Stimulated activated CD4-positive, alpha-beta T cell treated with anti-CD3 and anti-CD28 coated beads, Interleukin-12 subunit alpha, Interleukin-12 subunit beta, amount 100 ng/mL, for 4 hours (primary cell): ENCODE results near the gene ANKRD13D.
"Not testable (repeated sequence)": the region's sequence is repeated elsewhere in the genome, so short reads cannot be mapped to it uniquely, and the experiment has no call there.

Experiments used
- DNase-seq: peaks from one replicate; pipeline ENCODE4 v3.0.0-alpha.2; 2020

ANKRD13D gene

DNA sequence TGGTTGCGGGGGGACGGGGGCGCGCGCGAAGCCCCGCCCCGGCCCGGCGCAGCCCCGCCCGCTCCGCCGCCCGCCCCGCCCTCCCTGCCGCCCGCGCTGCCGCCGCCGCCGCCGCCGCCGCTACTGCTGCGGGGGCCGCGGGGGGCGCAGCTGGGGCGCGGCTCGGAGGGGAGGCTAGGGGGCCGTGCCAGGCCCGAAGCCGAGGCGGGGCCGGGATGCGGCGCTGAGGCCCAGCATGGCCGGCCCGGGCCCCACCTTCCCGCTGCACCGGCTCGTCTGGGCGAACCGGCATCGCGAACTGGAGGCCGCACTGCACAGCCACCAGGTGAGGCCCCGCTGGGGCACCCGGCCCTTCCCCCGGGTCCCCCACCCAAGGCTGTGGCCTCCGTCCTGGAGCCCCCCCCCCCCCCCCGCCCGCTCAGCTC, at the start of gene ANKRD13D:
TSS of gene ANKRD13D (plus strand) at position 78 of the 425 bp plus-strand sequence. CDS start at position 236, 158 bp downstream.
- DNase-seq, result no peak

DNA sequence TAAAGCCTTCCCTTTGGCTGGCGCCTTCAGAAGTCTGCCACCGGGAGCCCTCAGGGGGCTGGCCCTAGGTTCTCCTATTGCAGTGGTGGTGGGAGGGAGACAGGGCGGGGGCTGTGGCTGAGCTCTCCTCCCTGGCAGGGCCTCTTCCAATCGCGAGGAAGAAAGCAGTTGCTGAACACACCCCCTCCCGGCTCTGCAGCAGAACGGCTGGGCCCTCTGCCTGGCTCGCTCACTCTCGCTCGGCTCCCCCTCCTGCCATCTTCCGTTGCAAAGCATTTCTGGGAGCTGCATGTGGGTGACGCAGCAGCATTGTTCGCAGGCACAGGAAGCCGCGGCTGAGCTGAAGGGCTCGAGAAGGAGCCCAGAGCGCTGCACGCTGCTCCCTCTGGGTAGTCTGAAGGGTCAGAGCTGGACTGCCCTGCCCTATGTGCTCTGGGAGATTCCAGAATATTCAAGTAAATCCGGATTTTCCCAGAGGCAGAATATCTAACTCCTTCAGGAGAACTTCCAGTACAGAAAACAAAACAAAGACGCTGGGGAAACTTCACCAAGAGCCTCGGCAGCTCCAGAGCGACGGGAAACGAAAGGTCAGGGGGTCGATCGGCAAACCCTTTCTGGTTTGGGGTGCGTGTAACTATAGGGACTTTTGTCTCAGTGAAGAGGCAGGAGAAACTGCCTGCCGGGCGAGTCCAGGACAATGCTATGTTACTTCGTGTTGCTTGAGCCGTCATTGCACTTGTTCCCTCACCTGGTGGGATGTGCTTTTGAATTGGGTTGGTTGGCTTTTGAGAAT, 49.1 kb upstream of the ANKRD13D start:
- DNase-seq, result peak; percentile 89

DNA sequence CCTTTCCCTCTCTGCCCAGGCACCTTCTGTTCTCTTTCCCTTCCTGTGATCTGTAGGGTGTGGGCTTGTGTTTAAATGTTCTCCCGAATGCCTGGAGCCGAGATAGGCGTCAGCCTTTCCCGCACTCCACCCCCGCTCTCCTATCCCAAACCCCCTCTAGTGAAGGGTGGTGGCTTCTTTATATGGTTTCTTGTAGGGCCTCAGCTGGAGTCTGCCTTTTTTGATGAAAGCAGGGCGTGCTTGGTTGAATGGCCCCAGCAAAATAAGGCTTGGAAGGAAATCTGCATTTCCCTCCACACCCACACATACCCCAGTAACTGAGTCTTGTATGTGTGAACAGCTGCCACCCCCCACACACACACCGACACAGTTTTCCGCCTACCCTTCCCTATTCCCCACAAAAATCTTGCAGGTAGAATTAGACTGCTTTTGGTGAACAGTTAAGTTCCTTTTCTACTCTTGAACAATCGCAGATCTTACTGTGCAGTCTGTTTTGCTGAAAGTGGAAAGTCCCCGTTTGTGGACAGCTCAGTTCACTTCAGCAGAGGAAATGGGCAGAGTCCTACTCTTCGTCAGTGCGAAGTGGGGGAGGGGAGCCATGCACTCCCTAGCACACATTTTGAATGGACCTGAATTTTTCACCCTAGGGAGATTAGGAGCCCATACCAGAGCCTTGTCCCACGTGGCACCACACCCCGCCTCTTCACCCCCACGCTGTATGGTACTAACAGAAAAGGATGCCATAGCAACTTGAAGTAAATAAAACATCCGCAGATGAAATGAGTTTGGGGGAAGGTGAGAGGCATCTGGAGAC, 48.3 kb upstream of the ANKRD13D start:
- DNase-seq, result peak; percentile 64

DNA sequence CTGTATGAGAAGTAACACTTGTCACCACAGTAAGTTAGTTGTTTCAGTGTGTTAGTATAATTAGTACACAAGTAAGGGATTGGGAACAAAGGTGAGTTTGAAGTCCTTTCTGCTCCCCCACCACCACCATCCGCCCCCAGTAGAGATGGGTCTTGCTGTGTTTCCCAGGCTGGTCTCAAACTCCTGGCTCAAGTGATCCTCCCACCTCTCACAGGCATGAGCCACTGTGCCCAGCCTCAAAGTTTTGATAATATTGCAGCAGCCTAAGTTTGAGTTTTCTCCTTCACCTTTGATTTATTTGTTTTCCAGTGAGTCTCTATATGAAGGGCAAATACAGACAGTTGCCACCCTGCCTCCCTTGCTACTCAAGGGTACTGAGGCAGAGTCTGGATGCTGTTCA, 46.6 kb upstream of the ANKRD13D start:
- no peak for DNase-seq

DNA sequence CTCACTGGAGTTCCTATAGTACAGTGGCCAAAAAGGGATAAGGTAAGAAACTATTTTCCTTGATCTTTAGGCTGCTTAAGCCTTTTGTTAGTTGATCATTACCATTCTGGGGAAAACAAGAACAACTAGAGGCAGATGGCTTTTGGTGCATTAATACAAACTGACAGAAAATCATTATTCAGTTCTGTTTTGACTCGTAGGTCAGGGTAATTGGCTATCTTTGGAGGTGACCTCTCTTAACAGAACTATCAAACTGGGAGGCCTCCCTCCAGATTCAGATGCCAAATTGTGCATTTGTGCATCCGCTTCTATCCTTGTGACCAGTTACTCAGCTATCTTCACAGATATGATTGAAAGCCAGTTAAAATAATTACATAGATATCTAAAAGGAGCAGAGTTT, 46.1 kb upstream of the ANKRD13D start:
- DNase-seq, result no peak

DNA sequence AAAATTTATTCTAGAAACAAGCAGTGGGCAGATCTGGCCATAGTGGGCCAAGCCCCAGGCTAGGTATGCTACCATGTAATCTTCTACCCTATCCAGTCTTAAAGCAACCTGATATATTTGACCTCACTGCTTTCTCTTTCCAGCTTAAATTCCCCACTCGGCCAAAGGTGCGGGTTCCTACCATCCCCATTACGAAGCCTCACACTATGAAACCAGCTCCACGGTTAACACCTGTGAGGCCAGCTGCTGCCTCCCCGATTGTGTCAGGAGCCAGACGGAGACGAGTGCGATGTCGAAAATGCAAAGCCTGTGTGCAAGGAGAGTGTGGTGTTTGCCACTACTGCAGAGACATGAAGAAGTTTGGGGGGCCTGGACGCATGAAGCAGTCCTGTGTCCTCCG, 44.1 kb upstream of the ANKRD13D start:
- no peak for DNase-seq

DNA sequence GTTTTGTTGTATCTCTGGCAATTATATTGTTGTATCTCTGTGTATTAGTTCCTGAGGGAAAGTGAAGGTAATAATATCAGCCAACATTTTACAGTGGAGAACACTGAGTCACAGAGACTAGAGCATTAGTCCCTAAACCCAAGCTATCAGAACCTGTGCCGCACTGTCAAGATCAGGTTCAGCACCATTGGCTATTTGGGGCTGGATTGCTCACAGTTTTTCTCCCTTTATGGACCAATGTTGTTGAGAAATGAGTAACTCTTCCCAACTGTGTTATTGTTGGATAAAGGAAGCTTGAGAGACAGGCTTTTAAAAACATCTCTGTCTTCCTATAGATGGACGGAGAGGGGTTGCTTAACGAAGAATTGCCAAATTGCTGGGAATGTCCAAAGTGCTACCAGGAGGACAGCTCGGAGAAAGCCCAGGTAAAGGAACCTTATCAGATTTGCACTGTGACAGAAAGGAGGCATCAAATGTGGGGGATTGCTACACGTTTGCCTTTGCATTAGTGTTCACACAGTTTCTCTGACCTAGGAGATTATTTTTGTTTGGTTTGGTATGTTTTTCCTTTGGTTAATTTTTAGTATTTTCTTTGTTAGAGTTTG, 41.1 kb upstream of the ANKRD13D start:
- no peak for DNase-seq

DNA sequence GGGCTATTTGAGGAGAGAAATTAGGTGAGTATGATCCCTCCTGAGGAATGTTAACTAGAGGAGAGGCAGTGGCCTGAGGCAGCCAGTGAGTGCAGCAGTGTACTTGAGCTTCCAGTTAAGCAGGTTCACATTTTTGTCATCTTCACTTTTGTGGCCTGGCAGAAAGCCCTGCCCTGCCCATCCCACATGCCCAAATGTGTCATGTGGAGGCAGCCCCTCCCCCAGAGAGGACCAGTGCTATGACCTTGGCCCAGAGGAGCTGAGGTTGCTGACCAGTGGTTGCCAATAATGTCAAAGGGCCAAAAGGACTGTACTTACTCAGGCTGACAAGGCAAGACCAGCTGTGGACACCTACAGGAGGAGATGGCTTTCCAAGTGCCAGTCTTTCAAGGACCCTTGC, 40.5 kb upstream of the ANKRD13D start:
- no peak for DNase-seq

DNA sequence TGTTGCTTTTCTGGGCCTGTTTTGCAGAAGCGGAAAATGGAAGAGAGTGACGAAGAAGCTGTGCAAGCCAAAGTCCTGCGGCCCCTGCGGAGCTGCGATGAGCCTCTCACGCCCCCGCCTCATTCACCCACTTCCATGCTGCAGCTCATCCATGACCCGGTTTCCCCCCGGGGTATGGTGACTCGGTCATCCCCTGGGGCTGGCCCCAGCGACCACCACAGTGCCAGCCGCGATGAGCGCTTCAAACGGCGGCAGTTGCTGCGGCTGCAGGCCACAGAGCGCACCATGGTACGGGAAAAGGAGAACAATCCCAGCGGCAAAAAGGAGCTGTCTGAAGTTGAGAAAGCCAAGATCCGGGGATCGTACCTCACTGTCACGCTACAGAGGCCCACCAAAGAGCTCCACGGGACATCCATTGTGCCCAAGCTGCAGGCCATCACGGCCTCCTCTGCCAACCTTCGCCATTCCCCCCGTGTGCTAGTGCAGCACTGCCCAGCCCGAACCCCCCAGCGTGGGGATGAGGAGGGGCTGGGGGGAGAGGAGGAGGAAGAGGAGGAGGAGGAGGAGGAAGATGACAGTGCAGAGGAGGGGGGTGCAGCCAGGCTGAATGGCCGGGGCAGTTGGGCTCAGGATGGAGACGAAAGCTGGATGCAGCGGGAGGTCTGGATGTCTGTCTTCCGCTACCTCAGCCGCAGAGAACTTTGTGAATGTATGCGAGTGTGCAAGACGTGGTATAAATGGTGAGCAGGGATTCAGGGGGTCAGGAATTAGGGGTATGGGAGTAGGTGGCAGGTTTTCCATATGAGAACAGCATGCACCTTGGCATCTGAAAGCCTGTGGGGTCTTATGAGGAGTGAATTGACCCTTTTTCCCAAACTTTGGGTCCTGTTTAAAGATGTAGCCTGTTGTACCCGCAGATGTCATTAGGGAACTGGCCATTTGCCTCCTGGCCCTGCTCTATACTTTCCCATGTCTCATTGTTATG, 38.8 kb upstream of the ANKRD13D start:
- DNase-seq, result no peak

DNA sequence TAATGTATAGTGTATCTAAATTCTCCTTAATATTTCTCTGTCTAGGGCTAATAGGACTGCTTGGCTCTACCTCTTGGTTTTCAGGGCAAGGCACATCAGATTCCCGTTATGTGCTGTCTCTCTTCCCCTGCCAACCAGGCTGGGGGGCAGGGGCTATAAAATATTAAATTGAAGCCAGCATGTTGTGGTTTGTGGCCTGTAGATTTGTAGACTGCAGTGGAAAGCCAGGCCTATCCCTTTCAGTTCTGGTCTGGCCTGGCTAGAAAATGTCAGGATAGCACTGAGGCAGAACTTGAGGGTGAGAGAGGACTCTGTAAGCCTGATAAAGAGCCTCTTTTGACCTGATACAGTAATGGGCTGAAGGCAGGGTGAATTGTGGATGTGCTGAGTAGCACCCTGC, 37.3 kb upstream of the ANKRD13D start:
- DNase-seq, result no peak

DNA sequence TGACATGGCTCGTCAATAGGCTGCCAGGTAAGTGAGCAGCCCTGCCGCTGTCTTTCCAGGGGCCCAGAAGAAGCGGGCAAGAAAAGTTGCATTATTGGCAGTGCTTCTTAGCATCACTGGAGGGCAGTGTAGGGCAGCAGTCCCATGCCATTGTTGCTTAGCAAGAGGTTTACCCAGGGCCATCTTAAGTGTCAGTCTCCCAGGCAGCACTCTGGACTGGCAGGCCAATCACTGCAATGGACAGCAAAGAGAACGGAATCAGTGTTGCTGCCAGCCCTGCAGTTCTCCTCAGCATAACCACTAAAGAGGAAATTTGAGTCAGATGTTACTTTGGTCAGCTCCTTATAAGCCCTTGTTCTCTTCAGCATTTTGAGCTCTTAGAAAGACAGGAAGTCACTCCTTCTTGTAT, 36.3 kb upstream of the ANKRD13D start:
- no peak for DNase-seq

DNA sequence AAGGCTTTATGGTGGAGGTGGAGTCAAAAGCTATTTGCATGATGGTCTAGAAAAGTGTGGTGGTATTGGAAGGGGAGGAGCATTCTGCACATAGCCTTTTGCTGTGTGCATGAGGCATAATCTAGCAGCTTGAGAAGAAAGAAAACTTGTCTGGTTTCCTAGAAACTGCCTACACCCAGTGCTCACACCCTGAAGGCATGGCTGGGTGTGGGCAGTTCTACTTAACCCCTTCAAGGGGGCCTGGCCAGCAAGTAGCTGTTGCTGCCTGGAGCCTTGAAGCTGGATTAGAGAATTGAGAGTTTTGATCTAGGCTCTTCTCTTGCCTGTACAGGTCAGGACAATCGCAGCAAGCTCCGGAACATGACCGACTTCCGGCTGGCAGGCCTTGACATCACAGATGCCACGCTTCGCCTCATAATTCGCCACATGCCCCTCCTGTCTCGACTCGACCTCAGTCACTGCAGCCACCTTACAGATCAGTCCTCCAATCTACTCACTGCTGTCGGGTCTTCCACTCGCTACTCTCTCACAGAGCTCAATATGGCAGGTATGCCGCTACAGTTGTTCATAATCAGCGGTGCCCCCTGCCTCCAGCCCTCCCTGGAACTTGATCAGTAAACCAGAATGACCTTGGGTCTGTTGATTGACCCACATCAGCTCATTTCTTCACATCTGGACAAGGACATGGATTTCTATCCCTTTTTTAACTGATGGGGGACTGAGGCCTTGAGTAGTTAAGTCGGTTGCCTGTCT, 35.1 kb upstream of the ANKRD13D start:
- no peak for DNase-seq

DNA sequence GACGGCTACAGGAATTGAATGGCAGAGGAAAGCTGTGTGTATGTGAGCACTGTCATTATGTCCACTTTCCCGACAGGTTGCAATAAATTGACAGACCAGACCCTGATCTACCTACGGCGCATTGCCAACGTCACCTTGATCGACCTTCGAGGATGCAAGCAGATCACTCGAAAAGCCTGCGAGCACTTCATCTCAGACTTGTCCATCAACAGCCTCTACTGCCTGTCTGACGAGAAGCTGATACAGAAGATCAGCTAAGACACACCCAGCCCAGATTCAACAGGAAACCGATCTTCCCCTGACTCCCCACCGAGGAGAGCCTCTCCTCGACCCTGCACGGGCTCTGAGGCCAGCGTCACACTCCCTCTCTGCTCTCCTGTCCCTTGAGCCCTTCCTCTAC, 34.3 kb upstream of the ANKRD13D start:
- no peak for DNase-seq

DNA sequence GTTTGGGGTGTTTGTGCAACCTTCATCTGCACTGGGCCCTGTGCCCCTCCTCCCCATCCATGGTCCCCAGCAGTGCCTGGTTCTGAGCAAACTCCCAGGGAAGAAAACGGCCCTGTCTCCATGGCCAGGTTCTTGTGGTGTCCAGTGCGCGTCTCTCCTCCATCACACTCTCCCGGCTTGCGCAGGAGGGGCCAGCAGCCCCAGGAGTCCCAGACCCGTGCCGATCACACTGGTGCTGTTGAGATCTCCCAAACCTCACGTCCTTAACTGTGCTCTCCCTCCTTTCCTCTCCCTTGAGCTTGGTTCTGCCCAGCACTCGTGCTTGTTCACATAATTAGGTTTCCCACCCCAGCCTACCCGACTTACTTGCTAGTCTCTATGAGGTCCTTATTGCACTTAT, 33.8 kb upstream of the ANKRD13D start:
- DNase-seq, result no peak

DNA sequence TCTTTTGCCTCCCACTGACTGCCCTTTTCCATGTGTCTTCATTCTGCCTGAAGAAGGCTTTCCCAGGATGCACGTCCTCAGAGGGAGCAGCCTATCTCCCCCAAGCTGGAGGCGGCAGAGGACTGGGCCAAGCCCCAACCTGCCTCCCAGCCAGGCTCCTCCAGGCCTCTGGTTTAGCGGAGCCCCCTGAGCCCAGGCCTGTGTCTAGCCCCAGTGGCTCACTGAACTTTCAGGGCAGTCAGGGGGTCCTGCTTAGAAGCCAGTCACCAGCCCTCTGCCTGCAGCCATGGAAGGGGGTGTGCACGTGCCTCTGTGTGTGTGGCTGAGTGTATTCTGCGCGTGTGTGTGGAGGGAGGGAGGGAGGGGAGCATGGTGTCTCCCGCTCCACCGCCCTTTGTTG, 33.2 kb upstream of the ANKRD13D start:
- no peak for DNase-seq

DNA sequence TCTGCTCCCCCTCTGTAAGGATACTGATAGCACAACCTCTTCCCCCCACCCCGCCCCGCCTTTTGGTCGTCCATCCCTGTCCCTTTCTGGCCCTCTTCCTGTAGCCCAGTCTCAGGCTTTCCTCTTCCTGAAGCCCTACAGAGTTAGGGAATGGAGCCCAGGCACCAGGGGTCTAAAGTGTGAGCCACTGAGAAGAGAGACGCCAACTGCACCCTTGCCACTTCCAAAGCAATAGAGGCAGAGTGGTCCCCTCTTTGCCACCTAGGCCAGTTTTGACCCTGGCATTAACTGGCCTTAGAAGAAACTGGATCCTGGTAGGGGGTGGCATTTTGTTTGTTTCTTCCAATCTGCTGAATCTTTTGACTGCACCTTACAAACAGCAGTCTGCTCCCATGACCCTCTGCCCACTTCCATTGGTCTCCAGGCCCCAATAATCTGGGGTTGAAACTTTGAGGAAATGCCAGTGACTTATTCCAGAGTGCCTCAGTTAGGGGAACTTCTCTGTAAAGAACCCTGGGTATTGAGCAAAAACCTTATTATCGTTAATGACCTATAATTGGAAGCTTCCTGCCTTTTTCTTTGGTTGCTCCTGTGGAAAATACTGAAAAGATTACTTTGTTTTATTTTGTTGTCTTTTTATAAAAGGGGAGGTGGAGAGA, 32.5 kb upstream of the ANKRD13D start:
- DNase-seq, result no peak

DNA sequence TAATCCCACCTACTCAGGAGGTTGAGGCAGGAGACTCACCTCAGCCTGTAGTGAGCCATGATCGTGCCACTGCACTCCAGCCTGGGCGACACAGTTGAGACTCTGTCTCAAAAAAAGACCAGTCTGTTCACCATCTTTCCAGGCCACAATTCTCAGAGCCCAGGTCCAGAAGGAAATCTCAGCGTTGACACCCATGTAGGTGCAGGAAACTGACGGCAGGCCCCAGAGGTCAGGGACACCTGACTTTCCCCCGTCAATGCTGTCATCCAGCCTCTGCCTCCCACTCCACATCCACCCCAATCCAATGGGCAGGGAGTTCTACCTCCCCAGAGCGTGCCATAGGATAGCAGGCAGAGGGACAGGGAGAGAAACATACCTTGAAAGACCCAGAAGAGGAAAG, 28.7 kb upstream of the ANKRD13D start:
- DNase-seq, result no peak

DNA sequence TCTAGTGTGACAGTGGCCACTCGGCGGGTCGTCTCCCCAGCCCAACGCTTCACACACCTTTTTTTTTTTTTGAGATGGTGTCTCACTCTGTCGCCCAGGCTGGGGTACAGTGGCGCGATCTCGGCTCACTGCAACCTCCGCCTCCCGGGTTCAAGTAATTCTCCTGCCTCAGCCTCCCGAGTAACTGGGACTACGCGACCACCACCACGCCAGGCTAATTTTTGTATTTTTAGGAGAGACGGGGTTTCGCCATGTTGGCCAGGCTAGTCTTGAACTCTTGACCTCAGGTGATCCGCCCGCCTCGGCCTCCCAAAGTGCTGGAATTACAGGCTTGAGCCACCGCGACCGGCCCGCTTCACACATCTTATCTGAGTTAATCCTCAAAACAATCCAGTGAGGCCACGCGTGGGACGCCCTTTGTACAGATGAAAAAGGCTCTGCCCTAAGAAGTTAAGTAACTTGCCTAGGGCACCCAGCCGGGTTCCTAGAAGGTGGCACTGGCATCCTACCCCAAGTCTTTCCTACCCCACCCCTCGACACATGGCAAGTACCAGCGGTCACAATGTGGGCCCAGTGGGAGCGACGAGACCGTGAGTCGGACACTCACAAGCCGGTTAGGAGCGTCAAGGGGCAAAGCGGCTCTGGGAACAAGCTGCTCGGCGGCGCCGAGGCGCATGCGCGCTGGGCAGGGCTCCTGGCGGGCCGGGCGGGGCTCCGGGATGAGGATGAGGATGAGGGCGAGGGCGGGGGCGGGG, 28.0 kb upstream of the ANKRD13D start:
- DNase-seq, result not testable (repeated sequence)

DNA sequence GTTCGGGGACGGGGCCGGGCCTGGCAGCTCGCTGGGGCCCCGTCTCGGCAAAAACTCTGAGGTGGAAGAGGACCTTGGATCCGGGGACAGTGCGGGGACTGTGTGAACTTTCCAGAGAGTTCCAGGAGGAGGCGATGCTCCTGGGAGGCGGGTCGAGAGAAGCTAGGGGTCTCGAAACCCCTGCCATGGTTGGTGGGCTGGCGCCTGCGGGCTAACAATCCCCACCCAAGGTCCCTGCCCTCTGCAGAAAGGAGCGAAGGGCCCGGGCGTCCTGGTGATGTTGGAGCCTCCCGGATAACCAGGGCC, 27.5 kb upstream of the ANKRD13D start:
- DNase-seq, result no peak

DNA sequence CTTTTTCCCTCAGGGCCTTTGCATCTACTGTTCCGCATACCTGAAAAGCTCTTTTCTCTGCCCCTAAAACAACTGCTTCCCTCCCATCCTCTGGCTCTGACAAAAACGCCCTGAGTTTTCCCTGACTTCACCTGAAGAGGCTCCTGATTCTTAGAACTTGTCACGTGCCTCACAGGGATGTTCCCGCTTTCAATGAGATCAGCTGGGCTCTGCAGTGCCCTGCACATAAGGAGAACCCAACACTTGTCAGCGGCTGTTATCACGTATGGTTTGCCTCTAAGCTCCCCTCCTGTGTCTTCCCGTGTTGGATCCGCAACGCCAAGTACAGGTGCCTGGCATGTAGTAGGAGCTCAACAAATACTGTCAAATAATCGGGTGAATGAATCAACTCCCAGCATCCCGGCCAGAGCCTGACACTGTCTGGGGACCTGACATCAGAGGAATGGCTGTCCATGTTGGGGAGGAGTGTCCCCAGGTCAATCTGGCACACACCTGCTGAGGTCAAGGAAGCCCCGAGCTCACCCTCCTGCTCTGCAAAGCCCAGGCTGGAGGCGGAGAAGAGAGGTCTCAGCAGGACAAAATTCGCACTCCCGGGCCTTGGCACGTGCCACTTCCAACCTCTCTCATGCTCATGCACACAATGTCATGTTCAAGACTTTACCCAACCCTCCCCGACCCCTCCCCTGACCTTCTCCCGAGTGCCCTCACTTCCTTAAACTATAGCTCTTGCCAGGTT, 27.0 kb upstream of the ANKRD13D start:
- DNase-seq, result no peak
